ENCODE results near the gene TNPO2. TPM values are rescaled to one million over a fixed set of nuclear protein-coding genes. Genes with fewer than 3 reads are reported as not detected.

The TNPO2 gene
- polyA plus RNA-seq, 1 experiment, result 77.3 TPM

DNA sequence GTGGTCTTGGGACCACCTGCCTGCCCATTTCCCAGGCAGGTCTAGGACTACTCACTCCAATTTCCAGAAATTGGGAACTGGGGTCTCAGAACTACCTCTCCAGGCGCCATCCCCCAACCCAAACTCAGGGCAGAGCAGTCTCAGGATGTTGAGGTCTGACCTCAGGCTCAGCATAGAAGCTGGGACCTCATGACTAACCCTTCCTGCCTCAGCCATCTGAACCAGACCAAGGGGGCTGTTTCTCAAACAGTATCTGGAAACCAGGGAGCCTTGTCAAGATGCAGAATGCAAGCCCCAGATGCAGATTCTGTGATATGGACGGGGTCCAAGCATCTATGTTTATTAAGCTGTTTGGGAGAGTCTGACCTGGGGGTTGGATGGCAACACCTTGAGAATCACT lies 28.6 kb downstream of the TNPO2 start:
- CTCF ChIA-PET, result interaction anchor here (0.8 kb wide), 1 partner anchor 11 kb away, joined by 3 read pairs; no protein-coding TSS in a partner anchor

DNA sequence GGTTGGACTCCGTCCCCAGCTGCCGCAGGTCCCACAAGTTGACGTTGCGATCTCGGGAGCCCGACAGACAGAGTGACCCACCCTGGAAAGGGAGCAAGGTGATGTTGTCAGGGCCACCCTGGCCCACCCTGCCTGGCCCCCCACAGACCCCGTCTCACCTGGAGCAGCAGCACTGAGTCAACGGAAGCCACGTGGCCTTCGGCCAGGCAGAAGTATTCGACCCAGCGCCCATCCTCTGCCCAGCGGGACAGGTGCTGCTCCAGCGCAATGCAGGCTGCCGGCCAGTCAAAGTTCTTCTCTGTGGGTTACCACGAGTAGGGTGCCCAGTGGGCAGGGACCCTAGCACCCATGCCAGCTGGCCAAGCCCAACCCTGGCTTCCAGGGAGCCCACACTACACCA lies 29.1 kb downstream of the TNPO2 start:
- CTCF ChIA-PET, result no interaction called here
- no peak overlapping the region for H3K4me3 ChIP-seq (ENCODE audit: low read depth, low read length)
- H3K27me3 ChIP-seq (ENCODE audit: control insufficient read depth, insufficient read depth, low read length), result no peaks in the 10 kb centered on the region
- DNase-seq (ENCODE audit: low read depth), result no peak
- H3K36me3 ChIP-seq (ENCODE audit: control insufficient read depth, insufficient read depth, low read length), result peaks cover 7% of the 10 kb centered on the region
- POLR2A ChIA-PET, result no interaction called here
- TF ChIP-seq, protein P1, sequence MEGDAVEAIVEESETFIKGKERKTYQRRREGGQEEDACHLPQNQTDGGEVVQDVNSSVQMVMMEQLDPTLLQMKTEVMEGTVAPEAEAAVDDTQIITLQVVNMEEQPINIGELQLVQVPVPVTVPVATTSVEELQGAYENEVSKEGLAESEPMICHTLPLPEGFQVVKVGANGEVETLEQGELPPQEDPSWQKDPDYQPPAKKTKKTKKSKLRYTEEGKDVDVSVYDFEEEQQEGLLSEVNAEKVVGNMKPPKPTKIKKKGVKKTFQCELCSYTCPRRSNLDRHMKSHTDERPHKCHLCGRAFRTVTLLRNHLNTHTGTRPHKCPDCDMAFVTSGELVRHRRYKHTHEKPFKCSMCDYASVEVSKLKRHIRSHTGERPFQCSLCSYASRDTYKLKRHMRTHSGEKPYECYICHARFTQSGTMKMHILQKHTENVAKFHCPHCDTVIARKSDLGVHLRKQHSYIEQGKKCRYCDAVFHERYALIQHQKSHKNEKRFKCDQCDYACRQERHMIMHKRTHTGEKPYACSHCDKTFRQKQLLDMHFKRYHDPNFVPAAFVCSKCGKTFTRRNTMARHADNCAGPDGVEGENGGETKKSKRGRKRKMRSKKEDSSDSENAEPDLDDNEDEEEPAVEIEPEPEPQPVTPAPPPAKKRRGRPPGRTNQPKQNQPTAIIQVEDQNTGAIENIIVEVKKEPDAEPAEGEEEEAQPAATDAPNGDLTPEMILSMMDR (IDR thresholded peaks at IDR 0.05; ENCODE audit: insufficient read depth, low read depth, low read length), result no peak

More for the DNA sequence above, 28.6 kb downstream of the TNPO2 start:
- Histone ChIP-seq H3K36me3 (ENCODE audit: control insufficient read depth, insufficient read depth, low read length) (peaks cover 10% of the 10 kb centered on the region), H3K27me3 (ENCODE audit: control insufficient read depth, insufficient read depth, low read length) (no peaks in the 10 kb centered on the region), H3K4me3 (ENCODE audit: low read depth, low read length) (no peak overlapping the region)
- POLR2A ChIA-PET, result no interaction called here
- DNase-seq (ENCODE audit: low read depth), result no peak
- TF ChIP-seq, protein P1 (IDR thresholded peaks at IDR 0.05; ENCODE audit: insufficient read depth, low read depth, low read length), result no peak

DNA sequence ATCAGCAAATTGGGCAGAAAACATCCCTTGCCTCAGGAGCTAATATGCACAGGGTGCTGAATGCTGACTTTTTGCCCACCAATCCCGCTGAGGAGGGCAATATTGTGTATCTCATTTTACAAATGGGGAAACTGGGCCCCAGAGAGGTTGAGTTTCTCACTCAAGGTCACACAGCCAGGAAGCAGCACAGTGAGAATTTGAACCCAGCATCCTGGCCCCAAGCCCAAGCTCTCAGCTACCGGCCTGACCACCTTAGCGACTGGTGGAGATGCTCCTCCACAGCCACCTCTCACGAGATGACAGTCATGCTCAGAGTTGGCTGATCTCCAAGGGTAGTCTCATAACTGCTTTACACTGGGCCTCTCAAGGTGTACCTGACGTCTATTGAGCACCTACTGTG lies 30.8 kb downstream of the TNPO2 start:
- H3K27me3 ChIP-seq (ENCODE audit: control insufficient read depth, insufficient read depth, low read length), result no peaks in the 10 kb centered on the region
- no peak overlapping the region for H3K4me3 ChIP-seq (ENCODE audit: low read depth, low read length)
- CTCF ChIA-PET, result no interaction called here
- POLR2A ChIA-PET, result no interaction called here
- no peak for DNase-seq (ENCODE audit: low read depth)
- peaks cover 5% of the 10 kb centered on the region for H3K36me3 ChIP-seq (ENCODE audit: control insufficient read depth, insufficient read depth, low read length)
- TF ChIP-seq, protein P1 (IDR thresholded peaks at IDR 0.05; ENCODE audit: insufficient read depth, low read depth, low read length), result no peak

DNA sequence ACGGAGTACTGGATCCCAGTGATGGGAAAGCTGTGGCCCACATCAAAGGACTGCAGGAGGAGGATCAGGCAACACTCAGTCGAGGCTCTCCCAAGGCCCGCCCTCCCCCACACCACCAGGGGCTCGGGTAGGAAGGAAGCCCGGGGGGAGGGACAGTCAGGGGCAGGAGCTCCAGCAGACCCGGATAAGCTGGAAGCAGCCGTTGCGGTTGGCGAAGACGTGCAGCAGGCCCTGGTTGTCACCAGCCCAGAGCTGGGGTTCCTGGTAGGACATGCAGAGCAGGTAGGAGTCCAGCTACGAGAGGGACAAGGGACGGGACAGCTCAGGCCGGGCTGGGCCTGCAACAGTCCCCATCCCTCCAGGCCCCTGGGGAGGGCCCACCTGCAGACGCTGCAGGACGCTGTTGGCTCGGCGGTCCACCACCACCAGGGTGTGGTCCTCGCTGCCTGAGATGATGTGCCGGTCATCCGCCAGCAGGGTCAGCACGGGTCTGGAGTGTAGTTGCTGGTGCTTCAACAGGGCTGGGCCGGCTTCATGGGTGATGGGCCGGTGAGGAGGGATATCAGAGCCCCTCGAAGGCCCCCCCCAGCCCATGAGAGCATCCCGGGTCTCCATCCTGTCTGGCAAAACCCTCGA lies 34.0 kb downstream of the TNPO2 start:
- ChIA-PET POLR2A (no interaction called here), CTCF (no interaction called here)
- H3K4me3 ChIP-seq (ENCODE audit: low read depth, low read length), result no peak overlapping the region
- H3K36me3 ChIP-seq (ENCODE audit: control insufficient read depth, insufficient read depth, low read length), result peaks cover 6% of the 10 kb centered on the region
- TF ChIP-seq, protein P1 (IDR thresholded peaks at IDR 0.05; ENCODE audit: insufficient read depth, low read depth, low read length), result no peak
- no peaks in the 10 kb centered on the region for H3K27me3 ChIP-seq (ENCODE audit: control insufficient read depth, insufficient read depth, low read length)
- no peak for DNase-seq (ENCODE audit: low read depth)

DNA sequence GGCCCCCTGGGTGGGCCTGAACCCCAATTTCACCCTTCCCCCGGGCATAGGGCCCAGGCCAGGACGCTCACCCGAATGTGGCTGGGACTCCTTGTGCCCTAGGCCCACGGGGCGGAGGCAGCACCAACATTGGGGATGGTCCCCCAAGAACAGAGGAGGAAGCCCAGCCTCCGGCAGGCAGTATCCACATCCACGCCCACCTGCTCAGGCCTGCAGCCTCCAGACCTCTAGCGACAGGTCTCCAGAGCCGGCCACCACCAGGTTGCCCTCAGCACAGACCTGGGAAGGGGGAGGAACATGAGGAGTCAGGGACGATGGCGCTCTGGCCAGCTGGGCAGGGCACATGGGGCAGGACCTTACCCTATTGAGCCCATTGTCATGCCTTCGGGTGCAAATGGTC lies 34.7 kb downstream of the TNPO2 start:
- Histone ChIP-seq H3K4me3 (ENCODE audit: low read depth, low read length) (no peak overlapping the region), H3K36me3 (ENCODE audit: control insufficient read depth, insufficient read depth, low read length) (peaks cover 6% of the 10 kb centered on the region), H3K27me3 (ENCODE audit: control insufficient read depth, insufficient read depth, low read length) (no peaks in the 10 kb centered on the region)
- ChIA-PET CTCF (no interaction called here), POLR2A (no interaction called here)
- no peak for DNase-seq (ENCODE audit: low read depth)
- TF ChIP-seq, protein P1 (IDR thresholded peaks at IDR 0.05; ENCODE audit: insufficient read depth, low read depth, low read length), result no peak
